Measurements from ENCODE around the gene DNAJC22. TPM values are rescaled to one million over a fixed set of nuclear protein-coding genes. Genes with fewer than 3 reads are reported as not detected.

Gene DNAJC22
- total and polyA plus RNA-seq, 10 donors = 0.10 to 1.9 (median 0.70) TPM

GRCh38 chr12:49345825-49346658 lies 646 bp upstream of the DNAJC22 start:
- intact Hi-C loops (cut with DNase I; ENCODE audit: low total_unique reads) = no loop called here
- Histone ChIP-seq H3K4me1 (peaks cover 48 to 72% (median 63%) of the 10 kb centered on the region in 6 donors), H3K4me3 (peak overlapping the region in 7 of 8 donors; percentile 5 to 65 (median 29)), H3K36me3 (no peaks in the 10 kb centered on the region), H3K27me3 (replicated peaks in 1 of 7) (peaks cover 23 to 100% (median 76%) of the 10 kb centered on the region in 7 donors), H3K9me3 (no peaks in the 10 kb centered on the region), H3K27ac (no peak overlapping the region)
- WGBS, 5 donors = 2 to 3% (median 2%) methylated on average over 56 to 61 of the region's 61 CpGs
- DNase-seq = no peak
- TF ChIP-seq POLR2A (IDR thresholded peaks at IDR 0.05) = no peak
- TF ChIP-seq, protein P1, sequence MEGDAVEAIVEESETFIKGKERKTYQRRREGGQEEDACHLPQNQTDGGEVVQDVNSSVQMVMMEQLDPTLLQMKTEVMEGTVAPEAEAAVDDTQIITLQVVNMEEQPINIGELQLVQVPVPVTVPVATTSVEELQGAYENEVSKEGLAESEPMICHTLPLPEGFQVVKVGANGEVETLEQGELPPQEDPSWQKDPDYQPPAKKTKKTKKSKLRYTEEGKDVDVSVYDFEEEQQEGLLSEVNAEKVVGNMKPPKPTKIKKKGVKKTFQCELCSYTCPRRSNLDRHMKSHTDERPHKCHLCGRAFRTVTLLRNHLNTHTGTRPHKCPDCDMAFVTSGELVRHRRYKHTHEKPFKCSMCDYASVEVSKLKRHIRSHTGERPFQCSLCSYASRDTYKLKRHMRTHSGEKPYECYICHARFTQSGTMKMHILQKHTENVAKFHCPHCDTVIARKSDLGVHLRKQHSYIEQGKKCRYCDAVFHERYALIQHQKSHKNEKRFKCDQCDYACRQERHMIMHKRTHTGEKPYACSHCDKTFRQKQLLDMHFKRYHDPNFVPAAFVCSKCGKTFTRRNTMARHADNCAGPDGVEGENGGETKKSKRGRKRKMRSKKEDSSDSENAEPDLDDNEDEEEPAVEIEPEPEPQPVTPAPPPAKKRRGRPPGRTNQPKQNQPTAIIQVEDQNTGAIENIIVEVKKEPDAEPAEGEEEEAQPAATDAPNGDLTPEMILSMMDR (IDR thresholded peaks at IDR 0.05 in 8 of 11, conservative IDR thresholded peaks at IDR 0.05 in 3 of 11) = no peak
- TF ChIP-seq POLR2AphosphoS5 (IDR thresholded peaks at IDR 0.05) = no peak

- WGBS, 5 donors = 10 to 21% (median 13%) methylated on average over 24 to 37 of the region's 37 CpGs
- no peaks in the 10 kb centered on the region for H3K36me3 ChIP-seq
- intact Hi-C loops (cut with DNase I; ENCODE audit: low total_unique reads) = no loop called here
- peaks cover 23 to 100% (median 76%) of the 10 kb centered on the region in 7 donors for H3K27me3 ChIP-seq (replicated peaks in 1 of 7)
- H3K9me3 ChIP-seq = no peaks in the 10 kb centered on the region
- H3K4me1 ChIP-seq = peaks cover 42 to 60% (median 52%) of the 10 kb centered on the region in 6 donors
- TF ChIP-seq, protein P1 (IDR thresholded peaks at IDR 0.05 in 8 of 11, conservative IDR thresholded peaks at IDR 0.05 in 3 of 11) = peak; percentile 76 to 98 (median 95)
- peak; percentile 14 to 68 (median 50) for TF ChIP-seq POLR2AphosphoS5 (IDR thresholded peaks at IDR 0.05)
- TF ChIP-seq POLR2A (IDR thresholded peaks at IDR 0.05) = no peak
- no peak overlapping the region for H3K27ac ChIP-seq
- DNase-seq = peak; percentile 93
- peak overlapping the region in 7 of 8 donors; percentile 9 to 65 (median 29) for H3K4me3 ChIP-seq
Observed at GRCh38 chr12:49347311-49348193, 864 bp downstream of the DNAJC22 start.

GRCh38 chr12:49348781-49349180 lies 2.1 kb downstream of the DNAJC22 start:
- Histone ChIP-seq H3K4me1 (peaks cover 34 to 47% (median 41%) of the 10 kb centered on the region in 6 donors), H3K4me3 (no peak overlapping the region), H3K9me3 (no peaks in the 10 kb centered on the region), H3K36me3 (no peaks in the 10 kb centered on the region), H3K27ac (no peak overlapping the region), H3K27me3 (replicated peaks in 1 of 7) (peaks cover 23 to 100% (median 68%) of the 10 kb centered on the region in 7 donors)
- intact Hi-C loops (cut with DNase I; ENCODE audit: low total_unique reads) = no loop called here
- TF ChIP-seq POLR2A (IDR thresholded peaks at IDR 0.05) (no peak), POLR2AphosphoS5 (IDR thresholded peaks at IDR 0.05) (no peak)
- TF ChIP-seq, protein P1 (IDR thresholded peaks at IDR 0.05 in 8 of 11, conservative IDR thresholded peaks at IDR 0.05 in 3 of 11) = no peak
- 89 to 100% (median 92%) methylated on average over 1 to 5 of the region's 5 CpGs for WGBS, 5 donors
- DNase-seq = no peak

Data from spleen (tissue), 11 donors.